H1 (cell line): Measurements from ENCODE around the gene REPIN1. TPM values are rescaled to one million over a fixed set of nuclear protein-coding genes. Genes with fewer than 3 reads are reported as not detected.

ENCODE experiments used
- CTCF ChIA-PET: fragments of 300-600 bp; sonication (Branson Sonifier 250); formaldehyde crosslinking; loops from one replicate; lab custom pipeline; 2021; ENCODE audit not compliant: partially characterized antibody; lab: Charles Lee
- POLR2A ChIA-PET: fragments of 300-600 bp; sonication (Branson Sonifier 250); formaldehyde crosslinking; loops from one replicate; lab custom pipeline; 2021; ENCODE audit warnings: inconsistent platforms; ENCODE audit not compliant: partially characterized antibody; lab: Charles Lee
- DNase-seq, 2 experiments: peaks; one replicate each; pipeline versions ENCODE4 v3.0.0 to v3.0.0-alpha.2; 2010 to 2022; ENCODE audit warnings: low spot score in 2 of 2, low read depth in 1 of 2, mixed read lengths in 1 of 2
- FAIRE-seq: peaks from 2 replicates; lab custom pipeline; 2011; peaks lifted over from hg19 to GRCh38; lab: Jason Lieb, UNC
- H2AFZ ChIP-seq: 2 replicates; pipeline ENCODE4 v1.8.1; 2012; ENCODE audit warnings: low read length, inconsistent platforms
- H2AK5ac ChIP-seq: 2 replicates; pipeline ENCODE4 v1.6.1; 2013; ENCODE audit warnings: low read depth, low read length
- H2BK120ac ChIP-seq: replicated peaks from 2 replicates; pipeline ENCODE3; 2013; ENCODE audit warnings: low read depth, low read length, inconsistent platforms
- H2BK12ac ChIP-seq: 2 replicates; pipeline ENCODE4 v1.6.1; 2013; ENCODE audit warnings: low read depth, low read length
- H2BK15ac ChIP-seq: 2 replicates; pipeline ENCODE4 v1.6.1; 2013; ENCODE audit warnings: low read length
- H2BK20ac ChIP-seq: 2 replicates; pipeline ENCODE4 v1.6.1; 2013; ENCODE audit warnings: low read length
- H2BK5ac ChIP-seq: 2 replicates; pipeline ENCODE4 v1.6.1; 2013; ENCODE audit warnings: low read depth, low read length
- H3K14ac ChIP-seq: 2 replicates; pipeline ENCODE4 v1.6.1; 2013; ENCODE audit warnings: inconsistent platforms; ENCODE audit not compliant: insufficient read length
- H3K18ac ChIP-seq: 2 replicates; pipeline ENCODE4 v1.6.1; 2013; ENCODE audit warnings: low read length; ENCODE audit errors: extremely low read depth
- H3K23ac ChIP-seq: 2 replicates; pipeline ENCODE4 v1.6.1; 2013; ENCODE audit warnings: inconsistent platforms; ENCODE audit not compliant: insufficient read length
- H3K23me2 ChIP-seq: 2 replicates; pipeline ENCODE4 v1.6.1; 2013; ENCODE audit warnings: low read depth, low read length
- H3K27ac ChIP-seq: 2 replicates; pipeline ENCODE4 v1.6.1; 2011; ENCODE audit warnings: low read depth, low read length, inconsistent platforms
- H3K27me3 ChIP-seq, 4 experiments: replicated peaks in 1 of 4; 1 replicate in 1 of 4; 2 replicates in 3 of 4; pipeline versions ENCODE4 v1.6.1 to v1.8.1; 2011 to 2013; ENCODE audit warnings: low read length in 3 of 4, mild to moderate bottlenecking in 3 of 4, inconsistent platforms in 2 of 4, mixed read lengths in 2 of 4, moderate library complexity in 1 of 4; ENCODE audit not compliant: control insufficient read depth in 3 of 4, insufficient read depth in 3 of 4; ENCODE audit errors: extremely low read depth in 1 of 4
- H3K36me3 ChIP-seq, 4 experiments: 2 replicates each; pipeline versions ENCODE4 v1.6.1 to v1.8.1; 2011 to 2013; ENCODE audit warnings: mild to moderate bottlenecking in 4 of 4, low read length in 3 of 4, moderate library complexity in 2 of 4, control low read depth in 1 of 4, inconsistent platforms in 1 of 4; ENCODE audit not compliant: insufficient read depth in 4 of 4, control insufficient read depth in 2 of 4
- H3K4ac ChIP-seq: replicated peaks from 2 replicates; pipeline ENCODE3; 2013; ENCODE audit warnings: low read length, low read depth, mixed read lengths, inconsistent platforms; ENCODE audit not compliant: insufficient read length
- H3K4me1 ChIP-seq, 4 experiments: replicated peaks in 1 of 4; 1 replicate in 1 of 4; 2 replicates in 3 of 4; pipeline versions ENCODE4 v1.6.1 to v1.8.1; 2011 to 2013; ENCODE audit warnings: low read length in 3 of 4, inconsistent platforms in 2 of 4, mixed read lengths in 1 of 4; ENCODE audit not compliant: insufficient read depth in 4 of 4, control insufficient read depth in 3 of 4
- H3K4me2 ChIP-seq, 2 experiments: 2 replicates each; pipeline versions ENCODE4 v1.6.1 to v1.8.1; 2011 to 2013; ENCODE audit warnings: low read depth in 2 of 2, low read length in 2 of 2, control low read depth in 1 of 2, inconsistent platforms in 1 of 2, mild to moderate bottlenecking in 1 of 2; ENCODE audit not compliant: insufficient read depth in 1 of 2
- H3K4me3 ChIP-seq, 4 experiments: fragments of 200-600, 300-600 bp in 1 of 4; sonication (generic), shearing (Covaris generic), sonication (Bioruptor Twin) in 1 of 4; 2 replicates each; pipeline versions ENCODE4 v1.5.1 to v1.8.1; 2011 to 2016; ENCODE audit warnings: low read length in 4 of 4, low read depth in 3 of 4, control low read depth in 2 of 4, inconsistent platforms in 2 of 4, mild to moderate bottlenecking in 2 of 4, mixed read lengths in 1 of 4, moderate library complexity in 1 of 4; ENCODE audit not compliant: insufficient read depth in 2 of 4; ENCODE audit errors: extremely low read depth in 1 of 4
- H3K56ac ChIP-seq: replicated peaks from 2 replicates; pipeline ENCODE3; 2013; ENCODE audit warnings: low read depth, mild to moderate bottlenecking, mixed read lengths, low read length, inconsistent platforms; ENCODE audit not compliant: insufficient read length
- H3K79me1 ChIP-seq: 2 replicates; pipeline ENCODE4 v1.6.1; 2013; ENCODE audit warnings: low read depth, low read length, control low read depth
- H3K79me2 ChIP-seq, 2 experiments: 2 replicates each; pipeline versions ENCODE4 v1.6.1 to v1.8.1; 2012 to 2013; ENCODE audit warnings: low read length in 2 of 2, mild to moderate bottlenecking in 2 of 2, inconsistent platforms in 1 of 2; ENCODE audit not compliant: insufficient read depth in 2 of 2, control insufficient read depth in 1 of 2
- H3K9ac ChIP-seq, 4 experiments: replicated peaks in 1 of 4; 1 replicate in 1 of 4; 2 replicates in 3 of 4; pipeline versions ENCODE4 v1.6.1 to v1.8.1; 2011 to 2013; ENCODE audit warnings: low read depth in 3 of 4, low read length in 3 of 4, control low read depth in 2 of 4, mild to moderate bottlenecking in 2 of 4, moderate library complexity in 2 of 4, inconsistent platforms in 1 of 4; ENCODE audit errors: extremely low read depth in 1 of 4
- H3K9me3 ChIP-seq, 2 experiments: 2 replicates each; pipeline versions ENCODE4 v1.6.1 to v1.8.1; 2012 to 2013; ENCODE audit warnings: mild to moderate bottlenecking in 2 of 2, moderate library complexity in 2 of 2, control low read depth in 1 of 2, inconsistent platforms in 1 of 2, low read depth in 1 of 2, low read length in 1 of 2, mixed read lengths in 1 of 2; ENCODE audit not compliant: insufficient read depth in 2 of 2
- H4K20me1 ChIP-seq, 2 experiments: replicated peaks in 1 of 2; 2 replicates each; pipeline versions ENCODE3 to v1.8.1; 2011 to 2013; ENCODE audit warnings: inconsistent platforms in 2 of 2, low read length in 2 of 2, mild to moderate bottlenecking in 1 of 2; ENCODE audit not compliant: insufficient read depth in 2 of 2, control insufficient read depth in 1 of 2
- H4K5ac ChIP-seq: 2 replicates; pipeline ENCODE4 v1.6.1; 2013; ENCODE audit warnings: low read length, low read depth, mixed read lengths, inconsistent platforms; ENCODE audit not compliant: insufficient read length
- H4K8ac ChIP-seq: 2 replicates; pipeline ENCODE4 v1.8.0; 2013; ENCODE audit warnings: mild to moderate bottlenecking, moderate library complexity, low read length, inconsistent platforms; ENCODE audit not compliant: insufficient read depth; ENCODE audit errors: extremely low read depth
- H4K91ac ChIP-seq: replicated peaks from 2 replicates; pipeline ENCODE3; 2013; ENCODE audit warnings: low read length, mixed read lengths, inconsistent platforms; ENCODE audit not compliant: insufficient read length
- ASH2L ChIP-seq: fragments of 200-600, 300-600 bp; sonication (generic); IDR thresholded peaks from one replicate; pipeline ENCODE4 v1.7.1; 2017; ENCODE audit warnings: low read length
- ATF3 ChIP-seq: IDR thresholded peaks from 2 replicates; pipeline ENCODE4 v1.6.1; 2011; ENCODE audit warnings: low read depth, mild to moderate bottlenecking, low read length; ENCODE audit not compliant: insufficient read depth
- CEBPB ChIP-seq: IDR thresholded peaks from 2 replicates; pipeline ENCODE4 v1.6.1; 2012; ENCODE audit warnings: low read depth, low read length
- EGR1 ChIP-seq: IDR thresholded peaks from 2 replicates; pipeline ENCODE4 v1.6.1; 2011; ENCODE audit warnings: low read depth, low read length, borderline replicate concordance
- RAD21 ChIP-seq, 2 experiments: IDR thresholded peaks in 1 of 2; conservative IDR thresholded peaks in 1 of 2; 2 replicates each; pipeline ENCODE4 v1.6.1; 2011; ENCODE audit warnings: low read depth in 2 of 2, low read length in 2 of 2, improper control_type of control experiment in 1 of 2, inconsistent platforms in 1 of 2, mild to moderate bottlenecking in 1 of 2, moderate library complexity in 1 of 2
- SIRT6 ChIP-seq: IDR thresholded peaks from one replicate; pipeline ENCODE4 v1.7.1; 2012; ENCODE audit warnings: low read length, inconsistent platforms
- SIX5 ChIP-seq: IDR thresholded peaks from 2 replicates; pipeline ENCODE4 v1.6.1; 2011; ENCODE audit warnings: mild to moderate bottlenecking, low read depth, low read length
- SUZ12 ChIP-seq: fragments of 200-600 bp; sonication (generic); IDR thresholded peaks from 2 replicates; pipeline ENCODE4 v1.6.1; 2012; ENCODE audit warnings: mild to moderate bottlenecking, inconsistent platforms, low read length, moderate library complexity, mixed read lengths
- YY1 ChIP-seq: IDR thresholded peaks from 2 replicates; pipeline ENCODE4 v1.6.1; 2011; ENCODE audit warnings: low read depth, mild to moderate bottlenecking, low read length
- ZNF274 ChIP-seq: IDR thresholded peaks from 2 replicates; pipeline ENCODE4 v1.7.0; 2012; ENCODE audit warnings: low read length, borderline replicate concordance; ENCODE audit errors: extremely low read depth
- WGBS, 2 experiments: shearing (Covaris generic) in 1 of 2; methylation state at CpG; one replicate each; pipeline versions ENCODE4 v1.1.6 to v1.1.7; 2013 to 2015; ENCODE audit warnings: low lambda C conversion rate in 2 of 2, mixed read lengths in 2 of 2, inconsistent platforms in 1 of 2, low coverage in 1 of 2, missing lambda C conversion rate in 1 of 2; ENCODE audit not compliant: insufficient replicate concordance in 2 of 2, insufficient coverage in 1 of 2, insufficient read length in 1 of 2; ENCODE audit errors: extremely low coverage in 1 of 2, missing lambda C conversion rate in 1 of 2; 5-methylcytosine and 5-hydroxymethylcytosine counted together
- polyA plus RNA-seq, 7 experiments: library from polyadenylated mRNA; depleted of rRNA in 3 of 7; stranded (reverse) in 5 of 7; unstranded in 2 of 7; fragments of >200 nt in 5 of 7; fragments of 200-250 nt in 2 of 7; gene quantifications; 1 replicate in 5 of 7; 2 replicates in 1 of 7; 4 replicates in 1 of 7; pipeline versions ENCODE4 v1.2.1 to v1.2.3, GENCODE V29; 2011 to 2013; ENCODE audit warnings: missing spikeins in 2 of 7, mixed read lengths in 2 of 7
- total RNA-seq: library from RNA; stranded (reverse); fragmentation: NEBNext Ultra II Directional; extraction: Animal tissue kit (Norgen Biotek cat#: 25700); gene quantifications from 2 replicates; pipeline ENCODE4 v1.2.1, GENCODE V29; 2021
- TF ChIP-seq, protein P1 (sequence below), 3 experiments: IDR thresholded peaks; 1 replicate in 2 of 3; 2 replicates in 1 of 3; pipeline versions ENCODE4 v1.5.1 to v1.6.1; 2011; ENCODE audit warnings: low read length in 3 of 3, mild to moderate bottlenecking in 3 of 3, inconsistent platforms in 2 of 3, low read depth in 1 of 3, moderate library complexity in 1 of 3; ENCODE audit not compliant: insufficient read depth in 1 of 3; ENCODE audit errors: control extremely low read depth in 1 of 3

The REPIN1 gene
- total and polyA plus RNA-seq, 2 of the 8 experiments (the other 6 are each of a cell fraction or from before 2014, with no cell fraction given), result 98.6 to 125 TPM

DNA sequence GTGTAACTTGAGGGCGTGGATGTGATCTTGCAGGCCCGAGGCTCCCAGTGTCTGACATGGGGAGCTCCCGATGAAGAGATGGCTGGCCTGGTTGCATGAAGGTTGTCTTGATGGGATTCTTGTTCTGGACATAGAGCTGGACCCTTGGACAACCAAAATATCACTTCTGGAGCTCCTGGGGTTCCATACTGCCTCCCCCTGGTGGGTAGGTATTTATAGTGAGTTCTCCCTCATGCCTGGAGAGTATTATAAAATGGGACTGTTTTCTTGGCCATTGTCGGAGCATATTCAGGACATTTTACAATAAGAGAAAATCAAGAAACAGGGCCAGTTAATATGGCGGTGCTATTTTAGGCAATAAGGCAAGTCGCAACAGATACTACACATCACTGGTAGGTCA is 49.2 kb downstream of the REPIN1 start:
- H3K14ac ChIP-seq, result no peak overlapping the region
- H4K8ac ChIP-seq, result no peak overlapping the region
- no peak overlapping the region for H2BK12ac ChIP-seq
- no peak overlapping the region for H3K18ac ChIP-seq
- no peak overlapping the region for H2BK120ac ChIP-seq
- no peaks in the 10 kb centered on the region for H3K79me1 ChIP-seq
- ChIA-PET POLR2A (interaction anchor here (0.7 to 2.9 kb wide), 8 partner anchors 9 to 78 kb away, joined by 3 to 12 read pairs (median 4); partner anchors contain the start of gene REPIN1), CTCF (interaction anchor here (0.6 to 2.2 kb wide), 20 partner anchors 9 to 675 kb away, joined by 3 to 6 read pairs (median 3); partner anchors contain the start of gene RARRES2)
- no peak overlapping the region for H3K23ac ChIP-seq
- no peak for TF ChIP-seq EGR1
- no peak for TF ChIP-seq YY1
- TF ChIP-seq ZNF274, result no peak
- TF ChIP-seq ASH2L, result no peak
- TF ChIP-seq ATF3, result no peak
- TF ChIP-seq SIRT6, result no peak
- TF ChIP-seq SUZ12, result no peak
- no peak for TF ChIP-seq CEBPB
- no peak for TF ChIP-seq SIX5
- peak; percentile 32 to 42; a peak in 3 of 4 replicates for TF ChIP-seq RAD21 (IDR thresholded peaks at IDR 0.05 in 1 of 2, conservative IDR thresholded peaks at IDR 0.05 in 1 of 2; ENCODE audit: low read depth in 2 of 2, low read length in 2 of 2)
- TF ChIP-seq, protein P1, sequence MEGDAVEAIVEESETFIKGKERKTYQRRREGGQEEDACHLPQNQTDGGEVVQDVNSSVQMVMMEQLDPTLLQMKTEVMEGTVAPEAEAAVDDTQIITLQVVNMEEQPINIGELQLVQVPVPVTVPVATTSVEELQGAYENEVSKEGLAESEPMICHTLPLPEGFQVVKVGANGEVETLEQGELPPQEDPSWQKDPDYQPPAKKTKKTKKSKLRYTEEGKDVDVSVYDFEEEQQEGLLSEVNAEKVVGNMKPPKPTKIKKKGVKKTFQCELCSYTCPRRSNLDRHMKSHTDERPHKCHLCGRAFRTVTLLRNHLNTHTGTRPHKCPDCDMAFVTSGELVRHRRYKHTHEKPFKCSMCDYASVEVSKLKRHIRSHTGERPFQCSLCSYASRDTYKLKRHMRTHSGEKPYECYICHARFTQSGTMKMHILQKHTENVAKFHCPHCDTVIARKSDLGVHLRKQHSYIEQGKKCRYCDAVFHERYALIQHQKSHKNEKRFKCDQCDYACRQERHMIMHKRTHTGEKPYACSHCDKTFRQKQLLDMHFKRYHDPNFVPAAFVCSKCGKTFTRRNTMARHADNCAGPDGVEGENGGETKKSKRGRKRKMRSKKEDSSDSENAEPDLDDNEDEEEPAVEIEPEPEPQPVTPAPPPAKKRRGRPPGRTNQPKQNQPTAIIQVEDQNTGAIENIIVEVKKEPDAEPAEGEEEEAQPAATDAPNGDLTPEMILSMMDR (IDR thresholded peaks at IDR 0.05; ENCODE audit: control extremely low read depth in 1 of 3, insufficient read depth in 1 of 3, low read depth in 1 of 3, low read length in 3 of 3), result peak in 2 of 3 experiments; percentile 30 to 31; a peak in 2 of 4 replicates
- 89% methylated on average over 6 of the region's 6 CpGs; no CpG with 5 or more reads in 1 of the 2 experiments for WGBS, 2 experiments
- no peak overlapping the region for H3K56ac ChIP-seq
- H3K23me2 ChIP-seq, result no peaks in the 10 kb centered on the region
- no peak overlapping the region for H3K9ac ChIP-seq
- no peak overlapping the region for H2AFZ ChIP-seq
- peak in 1 of 2 experiments; percentile 29 for DNase-seq
- H4K20me1 ChIP-seq, result no peaks in the 10 kb centered on the region
- H3K27me3 ChIP-seq, result no peaks in the 10 kb centered on the region
- no peak overlapping the region for H2BK20ac ChIP-seq
- no peaks in the 10 kb centered on the region for H3K9me3 ChIP-seq
- H3K27ac ChIP-seq, result no peak overlapping the region
- no peaks in the 10 kb centered on the region for H3K79me2 ChIP-seq
- H3K36me3 ChIP-seq, result no peaks in the 10 kb centered on the region; a peak in 1 of 8 replicates
- H2BK15ac ChIP-seq, result no peak overlapping the region
- H3K4me1 ChIP-seq, result peaks cover 0 to 3% (median 0%) of the 10 kb centered on the region in 4 experiments; a peak in 2 of 7 replicates
- no peak for FAIRE-seq
- H3K4me2 ChIP-seq, result no peak overlapping the region
- H4K91ac ChIP-seq, result no peak overlapping the region
- H2AK5ac ChIP-seq, result no peak overlapping the region
- H3K4ac ChIP-seq, result no peak overlapping the region
- no peak overlapping the region for H3K4me3 ChIP-seq
- no peak overlapping the region for H4K5ac ChIP-seq
- no peak overlapping the region for H2BK5ac ChIP-seq
